Panc1 (cell line): ENCODE measurements around the gene ITPR3. TPM values are rescaled to one million over a fixed set of nuclear protein-coding genes. Genes with fewer than 3 reads are reported as not detected.
A peak's percentile ranks its signal among the peaks of the same experiment; 100 is the strongest.

Experiments used
- ATAC-seq: fragments of 200-7000 bp; cut with Tn5 transposase; 2 replicates; pipeline ENCODE4 v1.9.1; 2020; ENCODE audit warnings: mild to moderate bottlenecking, moderate library complexity
- BruUV-seq: library from RNA; stranded (reverse); fragments of 400-500 nt; replicated peaks from 2 replicates; lab custom pipeline; 2021; lab: Mats Ljungman, UMichigan
- CTCF ChIA-PET: fragments of 300-600 bp; sonication (Branson Sonifier 250); formaldehyde crosslinking; loops from one replicate; lab custom pipeline; 2022; ENCODE audit warnings: antibody characterized with exemption; lab: Charles Lee
- POLR2A ChIA-PET: fragments of 300-600 bp; sonication (Branson Sonifier 250); formaldehyde crosslinking; loops from one replicate; lab custom pipeline; 2022; ENCODE audit warnings: antibody characterized with exemption; lab: Charles Lee
- DNase-seq: peaks from one replicate; pipeline ENCODE4 v3.0.0-alpha.2; 2010; ENCODE audit warnings: low read depth, low spot score
- H3K27ac ChIP-seq: 2 replicates; pipeline ENCODE4 v1.5.1; 2011; ENCODE audit warnings: mild to moderate bottlenecking, low read length, inconsistent platforms
- H3K27me3 ChIP-seq: fragments of 200-500 bp; sonication (Bioruptor generic); 2 replicates; pipeline ENCODE4 v1.6.0; 2014; ENCODE audit warnings: low read length, inconsistent platforms; ENCODE audit not compliant: control insufficient read depth, insufficient read depth
- H3K36me3 ChIP-seq: fragments of 200-500 bp; sonication (Bioruptor generic); 2 replicates; pipeline ENCODE4 v1.5.1; 2014; ENCODE audit warnings: inconsistent platforms, mild to moderate bottlenecking, low read length, moderate library complexity; ENCODE audit not compliant: control insufficient read depth, insufficient read depth
- H3K4me1 ChIP-seq: 2 replicates; pipeline ENCODE4 v1.5.1; 2011; ENCODE audit warnings: inconsistent platforms, mild to moderate bottlenecking, low read length, moderate library complexity; ENCODE audit not compliant: control insufficient read depth, insufficient read depth
- H3K4me3 ChIP-seq, 2 experiments: 2 replicates each; pipeline ENCODE4 v1.5.1; 2011 to 2012; ENCODE audit warnings: low read depth in 2 of 2, low read length in 2 of 2, mild to moderate bottlenecking in 2 of 2, inconsistent platforms in 1 of 2, moderate library complexity in 1 of 2
- H3K9me3 ChIP-seq: fragments of 200-500 bp; sonication (Bioruptor generic); 2 replicates; pipeline ENCODE4 v1.5.1; 2014; ENCODE audit warnings: low read depth, mild to moderate bottlenecking, inconsistent platforms, low read length, moderate library complexity; ENCODE audit not compliant: control insufficient read depth, insufficient read depth
- POLR2AphosphoS5 ChIP-seq: IDR thresholded peaks from 2 replicates; pipeline ENCODE4 v1.6.1; 2012; ENCODE audit warnings: mild to moderate bottlenecking, low read depth, low read length, moderate library complexity
- SIN3A ChIP-seq: IDR thresholded peaks from 2 replicates; pipeline ENCODE4 v1.6.1; 2012; ENCODE audit warnings: low read depth, mild to moderate bottlenecking, low read length, moderate library complexity, borderline replicate concordance; ENCODE audit not compliant: insufficient read depth
- TCF7L2 ChIP-seq: IDR thresholded peaks from 2 replicates; pipeline ENCODE4 v1.6.1; 2011; ENCODE audit warnings: mild to moderate bottlenecking, low read depth, low read length, inconsistent platforms
- in situ Hi-C: cut with HindIII; loops from 2 replicates; pipeline ENCODE4 v1.10.0; 2016; ENCODE audit warnings: low sequenced_read_pairs, low pct_unique_long_range_greater_than_20kb
- intact Hi-C: fragments of 100-400 bp; cut with micrococcal nuclease; formaldehyde crosslinking; loops from one replicate; pipeline ENCODE4 v1.10.0; 2022; ENCODE audit not compliant: unreplicated experiment
- total RNA-seq: library from RNA; stranded (reverse); gene quantifications from one replicate; pipeline ENCODE4 v1.2.1, GENCODE V29; 2021; ENCODE audit not compliant: unreplicated experiment
- TF ChIP-seq, protein P1 (sequence below): fragments of 450-650 bp; IDR thresholded peaks from 2 replicates; pipeline ENCODE4 v1.5.1; 2017; ENCODE audit warnings: mild to moderate bottlenecking
- TF ChIP-seq, protein P2 (sequence below), 2 experiments: IDR thresholded peaks; 2 replicates each; pipeline ENCODE4 v1.6.1; 2011 to 2012; ENCODE audit warnings: low read depth in 2 of 2, control low read depth in 1 of 2, low read length in 1 of 2, mild to moderate bottlenecking in 1 of 2, moderate library complexity in 1 of 2; ENCODE audit not compliant: insufficient read depth in 1 of 2

The ITPR3 gene
- total RNA-seq, 1 experiment from 2014 or later: 65.8 TPM

DNA sequence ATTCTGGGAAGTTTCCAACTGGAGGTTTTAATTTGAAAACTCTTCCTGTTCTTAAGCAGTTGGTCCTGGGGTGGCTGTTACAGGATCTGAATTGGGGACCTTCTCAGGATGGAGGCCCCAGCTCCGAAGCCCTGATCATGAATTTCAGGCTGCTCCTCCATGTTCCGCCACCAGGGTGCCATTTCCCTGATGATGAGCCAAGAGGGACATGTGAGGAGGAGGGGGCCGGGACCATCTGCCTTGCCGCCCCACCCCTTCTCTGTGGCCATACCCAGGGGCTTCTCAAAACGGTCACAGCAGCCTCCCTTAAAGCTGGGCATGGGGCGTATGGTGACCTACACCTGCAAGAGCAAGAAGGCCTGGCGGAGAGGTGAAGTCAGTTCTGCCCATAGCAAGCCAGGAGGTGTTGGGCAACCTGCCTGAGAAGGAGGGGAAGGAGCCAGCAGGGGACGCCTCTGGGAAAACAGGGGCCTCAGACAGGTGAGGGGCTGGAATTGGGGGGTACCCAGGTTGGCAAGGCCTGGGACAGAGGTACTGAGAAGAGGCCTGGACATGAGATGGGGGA lies 37.4 kb upstream of the ITPR3 start:
- BruUV-seq: no TSS peak
- Histone ChIP-seq H3K9me3 (no peaks in the 10 kb centered on the region), H3K4me3 (no peak overlapping the region), H3K4me1 (peaks cover 10% of the 10 kb centered on the region), H3K27me3 (no peaks in the 10 kb centered on the region), H3K27ac (no peak overlapping the region), H3K36me3 (peaks cover 2% of the 10 kb centered on the region; the same call in 1 of the 2 replicates)
- CTCF ChIA-PET: no interaction called here
- no peak for ATAC-seq
- DNase-seq: no peak
- TF ChIP-seq, protein P1, sequence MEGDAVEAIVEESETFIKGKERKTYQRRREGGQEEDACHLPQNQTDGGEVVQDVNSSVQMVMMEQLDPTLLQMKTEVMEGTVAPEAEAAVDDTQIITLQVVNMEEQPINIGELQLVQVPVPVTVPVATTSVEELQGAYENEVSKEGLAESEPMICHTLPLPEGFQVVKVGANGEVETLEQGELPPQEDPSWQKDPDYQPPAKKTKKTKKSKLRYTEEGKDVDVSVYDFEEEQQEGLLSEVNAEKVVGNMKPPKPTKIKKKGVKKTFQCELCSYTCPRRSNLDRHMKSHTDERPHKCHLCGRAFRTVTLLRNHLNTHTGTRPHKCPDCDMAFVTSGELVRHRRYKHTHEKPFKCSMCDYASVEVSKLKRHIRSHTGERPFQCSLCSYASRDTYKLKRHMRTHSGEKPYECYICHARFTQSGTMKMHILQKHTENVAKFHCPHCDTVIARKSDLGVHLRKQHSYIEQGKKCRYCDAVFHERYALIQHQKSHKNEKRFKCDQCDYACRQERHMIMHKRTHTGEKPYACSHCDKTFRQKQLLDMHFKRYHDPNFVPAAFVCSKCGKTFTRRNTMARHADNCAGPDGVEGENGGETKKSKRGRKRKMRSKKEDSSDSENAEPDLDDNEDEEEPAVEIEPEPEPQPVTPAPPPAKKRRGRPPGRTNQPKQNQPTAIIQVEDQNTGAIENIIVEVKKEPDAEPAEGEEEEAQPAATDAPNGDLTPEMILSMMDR: peak; percentile 67
- TF ChIP-seq POLR2AphosphoS5: no peak
- in situ Hi-C loops: no loop called here
- intact Hi-C loops: no loop called here
- POLR2A ChIA-PET: no interaction called here

DNA sequence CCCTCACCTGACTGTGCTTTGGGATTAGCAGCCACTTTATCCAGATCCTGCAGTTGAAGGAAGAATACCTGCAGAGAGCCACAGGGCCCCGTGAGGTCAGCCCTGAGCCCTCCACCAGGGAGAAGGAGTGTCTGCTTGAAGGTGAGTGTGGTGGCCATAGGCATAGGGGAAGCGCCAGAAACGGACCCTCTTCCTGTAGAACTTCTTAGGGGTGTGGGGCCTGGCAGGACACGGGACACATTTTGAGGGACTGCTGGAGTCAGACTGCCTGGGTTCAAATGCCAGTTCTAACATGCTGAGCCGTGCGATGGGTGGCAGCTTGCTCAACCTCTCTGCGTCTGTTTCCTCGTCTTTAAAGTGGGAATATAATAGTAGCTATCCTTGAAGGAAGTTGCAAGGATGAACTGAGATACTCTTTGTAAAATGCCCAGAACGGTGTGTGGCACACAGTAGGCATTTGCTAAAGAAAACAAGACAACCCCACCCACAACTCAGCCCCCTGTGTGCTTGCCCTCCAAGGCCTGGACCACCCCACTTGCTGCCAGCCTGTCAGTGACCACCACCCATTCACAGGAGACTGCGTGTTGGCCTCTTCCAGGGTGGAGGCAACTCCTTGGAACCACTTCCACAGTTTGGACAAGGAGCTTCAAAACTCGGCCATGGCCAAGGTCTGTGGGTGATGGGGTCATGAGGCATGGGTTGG lies 36.3 kb upstream of the ITPR3 start:
- POLR2A ChIA-PET: interaction anchor here (0.5 kb wide), 1 partner anchor 126 kb away, joined by 8 read pairs; the partner anchor contains the start of gene UQCC2
- DNase-seq (no peak), ATAC-seq (no peak)
- in situ Hi-C loops (no loop called here), intact Hi-C loops (loop anchor here (5.0 kb wide), 1 partner anchor 37 kb away; the partner anchor contains the start of gene ITPR3)
- no peak for TF ChIP-seq SIN3A
- TF ChIP-seq, protein P1: no peak
- TF ChIP-seq POLR2AphosphoS5: no peak
- TF ChIP-seq, protein P2, sequence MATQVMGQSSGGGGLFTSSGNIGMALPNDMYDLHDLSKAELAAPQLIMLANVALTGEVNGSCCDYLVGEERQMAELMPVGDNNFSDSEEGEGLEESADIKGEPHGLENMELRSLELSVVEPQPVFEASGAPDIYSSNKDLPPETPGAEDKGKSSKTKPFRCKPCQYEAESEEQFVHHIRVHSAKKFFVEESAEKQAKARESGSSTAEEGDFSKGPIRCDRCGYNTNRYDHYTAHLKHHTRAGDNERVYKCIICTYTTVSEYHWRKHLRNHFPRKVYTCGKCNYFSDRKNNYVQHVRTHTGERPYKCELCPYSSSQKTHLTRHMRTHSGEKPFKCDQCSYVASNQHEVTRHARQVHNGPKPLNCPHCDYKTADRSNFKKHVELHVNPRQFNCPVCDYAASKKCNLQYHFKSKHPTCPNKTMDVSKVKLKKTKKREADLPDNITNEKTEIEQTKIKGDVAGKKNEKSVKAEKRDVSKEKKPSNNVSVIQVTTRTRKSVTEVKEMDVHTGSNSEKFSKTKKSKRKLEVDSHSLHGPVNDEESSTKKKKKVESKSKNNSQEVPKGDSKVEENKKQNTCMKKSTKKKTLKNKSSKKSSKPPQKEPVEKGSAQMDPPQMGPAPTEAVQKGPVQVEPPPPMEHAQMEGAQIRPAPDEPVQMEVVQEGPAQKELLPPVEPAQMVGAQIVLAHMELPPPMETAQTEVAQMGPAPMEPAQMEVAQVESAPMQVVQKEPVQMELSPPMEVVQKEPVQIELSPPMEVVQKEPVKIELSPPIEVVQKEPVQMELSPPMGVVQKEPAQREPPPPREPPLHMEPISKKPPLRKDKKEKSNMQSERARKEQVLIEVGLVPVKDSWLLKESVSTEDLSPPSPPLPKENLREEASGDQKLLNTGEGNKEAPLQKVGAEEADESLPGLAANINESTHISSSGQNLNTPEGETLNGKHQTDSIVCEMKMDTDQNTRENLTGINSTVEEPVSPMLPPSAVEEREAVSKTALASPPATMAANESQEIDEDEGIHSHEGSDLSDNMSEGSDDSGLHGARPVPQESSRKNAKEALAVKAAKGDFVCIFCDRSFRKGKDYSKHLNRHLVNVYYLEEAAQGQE (IDR thresholded peaks at IDR 0.05; ENCODE audit: insufficient read depth in 1 of 2, low read depth in 2 of 2, low read length in 1 of 2): no peak
- TF ChIP-seq TCF7L2: no peak
- no TSS peak for BruUV-seq
- H3K27ac ChIP-seq: no peak overlapping the region
- no peaks in the 10 kb centered on the region for H3K9me3 ChIP-seq
- no peak overlapping the region for H3K4me3 ChIP-seq
- H3K27me3 ChIP-seq: no peaks in the 10 kb centered on the region
- CTCF ChIA-PET: interaction anchor here (0.6 to 1.2 kb wide), 3 partner anchors 22 to 577 kb away, joined by 3 to 4 read pairs (median 4); no protein-coding TSS in a partner anchor
- H3K36me3 ChIP-seq: no peaks in the 10 kb centered on the region
- peaks cover 13% of the 10 kb centered on the region for H3K4me1 ChIP-seq
